Uterus (tissue), 4 donors: ENCODE results near the gene NPW. TPM values are rescaled to one million over a fixed set of nuclear protein-coding genes. Genes with fewer than 3 reads are reported as not detected.

ENCODE experiments used
- DNase-seq, 2 donors: peaks; one replicate each; pipeline ENCODE4 v3.0.0-alpha.2; 2019 to 2020
- H3K27ac ChIP-seq, 2 donors: fragments of 200-600 bp; sonication (generic); 1 replicate in 1 of 2; 2 replicates in 1 of 2; pipeline ENCODE4 v1.5.1; 2016 to 2018
- H3K27me3 ChIP-seq, 2 donors: fragments of 200-600 bp; sonication (generic); one replicate each; pipeline ENCODE4 v1.5.1; 2018 to 2019; ENCODE audit warnings: control low read depth in 1 of 2
- H3K36me3 ChIP-seq, 2 donors: fragments of 200-600 bp; sonication (generic); one replicate each; pipeline ENCODE4 v1.5.1; 2019; ENCODE audit warnings: control low read depth in 1 of 2
- H3K4me1 ChIP-seq, 2 donors: fragments of 200-600 bp; sonication (generic); one replicate each; pipeline ENCODE4 v1.5.1; 2018 to 2019; ENCODE audit warnings: control low read depth in 1 of 2
- H3K4me3 ChIP-seq, 2 donors: fragments of 200-600 bp; sonication (generic); 1 replicate in 1 of 2; 2 replicates in 1 of 2; pipeline ENCODE4 v1.5.1; 2018 to 2019; ENCODE audit warnings: mild to moderate bottlenecking in 1 of 2
- H3K9me3 ChIP-seq, 2 donors: fragments of 200-600 bp; sonication (generic); one replicate each; pipeline ENCODE4 v1.5.1; 2019; ENCODE audit warnings: control low read depth in 1 of 2
- CTCF ChIP-seq, 4 experiments: fragments of 200-600 bp in 2 of 4; fragments of 450-650 bp in 2 of 4; sonication (generic) in 2 of 4; IDR thresholded peaks; one replicate each; pipeline ENCODE4 v1.5.1; 2016 to 2019; ENCODE audit warnings: antibody characterized with exemption in 4 of 4, mild to moderate bottlenecking in 2 of 4, moderate library complexity in 1 of 4
- POLR2A ChIP-seq, 2 donors: fragments of 450-650 bp; IDR thresholded peaks; one replicate each; pipeline ENCODE4 v1.6.1; 2016; ENCODE audit warnings: antibody characterized with exemption in 2 of 2, mild to moderate bottlenecking in 1 of 2, moderate library complexity in 1 of 2
- intact Hi-C: fragments of 100-400 bp; cut with DNase I; formaldehyde crosslinking; loops from one replicate; pipeline ENCODE4 v1.15.1; 2023; ENCODE audit warnings: low total_unique reads
- total RNA-seq, 4 donors: library from RNA; depleted of rRNA in 3 of 4; stranded (reverse); fragments of >200 nt in 3 of 4; gene quantifications; one replicate each; pipeline versions ENCODE4 v1.1.0 to v1.2.4, GENCODE V29; 2014 to 2023
- donor health status: DM: yes; HTN: yes; CAD: no.

The NPW gene
- total RNA-seq, 4 donors from 2014 or later = 1.5 TPM; not detected in 3

- peak overlapping the region in 1 of 2 donors; percentile 49 for H3K27ac ChIP-seq
Observed at GRCh38 chr16:2042986-2043666, 23.5 kb downstream of the NPW start.

GRCh38 chr16:2043667-2044451 is 24.3 kb downstream of the NPW start:
- TF ChIP-seq CTCF (IDR thresholded peaks at IDR 0.05) (no peak), POLR2A (IDR thresholded peaks at IDR 0.05) (no peak)
- H3K9me3 ChIP-seq = no peaks in the 10 kb centered on the region
- H3K27me3 ChIP-seq = no peaks in the 10 kb centered on the region
- H3K27ac ChIP-seq = peak overlapping the region; percentile 7 to 46
- no peak for DNase-seq
- intact Hi-C loops = no loop called here
- H3K4me1 ChIP-seq = peaks cover 0 to 17% of the 10 kb centered on the region in 2 donors
- no peaks in the 10 kb centered on the region for H3K36me3 ChIP-seq
- H3K4me3 ChIP-seq = no peak overlapping the region

More at GRCh38 chr16:2042986-2043666, 23.5 kb downstream of the NPW start:
- no peaks in the 10 kb centered on the region for H3K36me3 ChIP-seq
- intact Hi-C loops = no loop called here
- no peaks in the 10 kb centered on the region for H3K27me3 ChIP-seq
- no peak for DNase-seq
- H3K4me1 ChIP-seq = peaks cover 0 to 13% of the 10 kb centered on the region in 2 donors
- TF ChIP-seq POLR2A (IDR thresholded peaks at IDR 0.05) (no peak), CTCF (IDR thresholded peaks at IDR 0.05) (no peak)
- H3K4me3 ChIP-seq = no peak overlapping the region
- no peaks in the 10 kb centered on the region for H3K9me3 ChIP-seq

GRCh38 chr16:2044541-2044940 is 25.0 kb downstream of the NPW start:
- peak overlapping the region; percentile 7 to 46 for H3K27ac ChIP-seq
- TF ChIP-seq POLR2A (IDR thresholded peaks at IDR 0.05) = no peak
- TF ChIP-seq CTCF (IDR thresholded peaks at IDR 0.05) = no peak
- no peaks in the 10 kb centered on the region for H3K9me3 ChIP-seq
- peaks cover 0 to 18% of the 10 kb centered on the region in 2 donors for H3K4me1 ChIP-seq
- intact Hi-C loops = no loop called here
- H3K36me3 ChIP-seq = no peaks in the 10 kb centered on the region
- DNase-seq = no peak
- H3K27me3 ChIP-seq = no peaks in the 10 kb centered on the region
- H3K4me3 ChIP-seq = no peak overlapping the region

- H3K4me1 ChIP-seq = peaks cover 0 to 18% of the 10 kb centered on the region in 2 donors
- no peaks in the 10 kb centered on the region for H3K27me3 ChIP-seq
- no peak for DNase-seq
- peak overlapping the region in 1 of 2 donors; percentile 66 for H3K4me3 ChIP-seq
- no peaks in the 10 kb centered on the region for H3K36me3 ChIP-seq
- intact Hi-C loops = no loop called here
- peak overlapping the region; percentile 73 to 74 for H3K27ac ChIP-seq
- H3K9me3 ChIP-seq = no peaks in the 10 kb centered on the region
- TF ChIP-seq POLR2A (IDR thresholded peaks at IDR 0.05) = no peak
- TF ChIP-seq CTCF (IDR thresholded peaks at IDR 0.05) = no peak
Observed at GRCh38 chr16:2045965-2046892, 26.6 kb downstream of the NPW start.
